Fibroblast of villous mesenchyme (primary cell): ENCODE results near the gene GPX4. TPM values are rescaled to one million over a fixed set of nuclear protein-coding genes. Genes with fewer than 3 reads are reported as not detected.
"Not testable (repeated sequence)": the region's sequence is repeated elsewhere in the genome, so short reads cannot be mapped to it uniquely, and the experiment has no call there.

ENCODE experiments used
- DNase-seq: peaks from one replicate; pipeline ENCODE4 v3.0.0-alpha.2; 2010; ENCODE audit warnings: low read depth
- H3K4me3 ChIP-seq: 2 replicates; pipeline ENCODE4 v1.5.1; 2011; ENCODE audit warnings: low read depth, mild to moderate bottlenecking, low read length
- CTCF ChIP-seq: IDR thresholded peaks from 2 replicates; pipeline ENCODE4 v1.5.1; 2012; ENCODE audit warnings: low read depth, mild to moderate bottlenecking, low read length; ENCODE audit not compliant: insufficient read depth
- total RNA-seq: library from RNA; depleted of rRNA; stranded (reverse); fragments of >200 nt; gene quantifications from 2 replicates; pipeline ENCODE4 v1.2.3, GENCODE V29; 2012

GPX4 gene
- total RNA-seq, 1 donor = 254 TPM

- no peak overlapping the region for H3K4me3 ChIP-seq
- DNase-seq = no peak
- no peak for TF ChIP-seq CTCF
These were observed 24.3 kb downstream of the GPX4 start for GRCh38 chr19:1128106-1128505.

DNA sequence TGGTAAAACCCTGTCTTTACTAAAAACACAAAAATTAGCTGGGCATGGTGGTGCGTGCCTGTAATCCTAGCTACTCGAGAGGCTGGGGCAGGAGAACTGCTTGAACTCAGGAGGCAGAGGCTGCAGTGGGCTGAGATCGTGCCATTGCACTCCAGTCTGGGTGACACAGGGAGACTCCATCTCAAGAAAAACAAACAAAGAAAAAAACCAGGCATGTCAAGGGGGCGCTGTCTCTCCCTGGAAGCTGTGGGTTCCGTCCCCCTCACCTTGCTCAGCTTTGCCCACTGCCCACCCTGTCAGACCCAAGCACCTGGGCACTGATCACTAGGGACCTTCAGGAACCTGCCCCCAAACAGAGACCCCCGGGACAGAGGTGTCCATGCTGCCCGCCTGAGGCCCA lies 25.3 kb downstream of the GPX4 start:
- not testable (repeated sequence) for H3K4me3 ChIP-seq

DNA sequence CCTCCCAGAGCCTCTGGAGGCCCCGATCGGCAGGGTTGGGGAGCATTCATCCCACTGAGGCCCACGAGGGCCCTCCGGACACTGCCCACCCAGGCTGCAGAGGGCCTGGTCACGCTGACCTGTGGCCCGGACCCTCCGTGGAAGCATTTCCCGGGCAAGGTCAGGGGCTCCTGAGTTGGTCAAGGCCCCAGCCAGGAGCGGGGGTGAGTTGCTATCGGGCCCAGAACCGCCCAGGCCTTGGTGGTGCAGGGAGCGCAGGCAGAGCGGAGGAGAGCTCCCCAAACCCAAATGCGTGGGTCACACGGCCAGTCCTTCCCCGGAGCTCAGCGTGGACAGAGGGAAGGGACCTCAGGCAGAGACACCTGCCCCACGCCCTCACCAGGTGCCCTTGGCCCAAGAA lies 25.7 kb downstream of the GPX4 start:
- no peak for DNase-seq
- no peak overlapping the region for H3K4me3 ChIP-seq
- TF ChIP-seq CTCF = no peak

More for the DNA sequence above, 25.3 kb downstream of the GPX4 start:
- DNase-seq = not testable (repeated sequence)

DNA sequence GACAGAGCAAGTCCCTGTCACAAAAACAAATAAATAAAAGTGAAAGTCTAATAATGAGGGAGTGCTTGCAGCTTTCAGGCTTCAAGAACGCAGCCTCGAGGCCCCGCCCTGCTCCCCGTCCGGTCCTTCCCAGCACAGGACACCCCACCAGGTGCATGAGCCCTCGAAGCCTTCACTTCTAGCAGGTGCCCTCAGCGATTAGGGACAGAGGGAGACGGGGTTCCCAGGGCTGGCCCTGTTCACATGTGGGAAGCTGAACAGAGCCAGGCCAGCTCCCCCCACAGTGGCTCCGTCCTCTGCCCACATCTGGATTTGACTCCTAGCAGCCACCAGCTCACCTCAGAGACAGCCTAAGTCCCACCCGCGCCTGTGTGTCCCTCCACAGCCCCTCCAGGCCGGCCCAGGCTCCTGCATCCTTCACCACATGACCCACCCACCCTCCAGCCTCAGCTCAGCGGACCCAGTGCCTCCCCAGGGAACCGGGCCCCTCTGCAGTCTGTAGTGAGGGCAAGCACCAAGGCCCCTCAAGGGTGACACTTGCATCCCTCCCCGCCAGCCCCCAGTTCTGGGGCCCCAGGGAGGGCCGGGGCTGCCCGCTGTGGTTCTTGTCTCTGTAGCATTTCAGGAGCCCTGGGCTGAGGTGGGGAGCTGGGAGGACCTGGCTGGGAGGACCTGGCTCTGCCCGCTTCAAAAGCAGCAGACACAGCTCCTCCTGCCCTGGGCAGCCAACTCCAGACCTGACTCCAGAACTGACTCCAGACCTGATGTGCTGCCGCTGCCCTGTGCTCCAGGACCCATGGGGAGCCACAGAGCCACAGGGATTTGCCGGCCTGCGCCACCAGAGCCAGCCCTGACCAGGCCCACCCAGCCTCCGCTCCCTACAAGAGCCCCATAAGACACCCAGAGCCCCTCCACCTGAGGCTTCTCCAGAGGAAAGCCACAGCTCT lies 27.2 kb downstream of the GPX4 start:
- peak overlapping the region; percentile 72 for H3K4me3 ChIP-seq
- no peak for TF ChIP-seq CTCF
- no peak for DNase-seq

DNA sequence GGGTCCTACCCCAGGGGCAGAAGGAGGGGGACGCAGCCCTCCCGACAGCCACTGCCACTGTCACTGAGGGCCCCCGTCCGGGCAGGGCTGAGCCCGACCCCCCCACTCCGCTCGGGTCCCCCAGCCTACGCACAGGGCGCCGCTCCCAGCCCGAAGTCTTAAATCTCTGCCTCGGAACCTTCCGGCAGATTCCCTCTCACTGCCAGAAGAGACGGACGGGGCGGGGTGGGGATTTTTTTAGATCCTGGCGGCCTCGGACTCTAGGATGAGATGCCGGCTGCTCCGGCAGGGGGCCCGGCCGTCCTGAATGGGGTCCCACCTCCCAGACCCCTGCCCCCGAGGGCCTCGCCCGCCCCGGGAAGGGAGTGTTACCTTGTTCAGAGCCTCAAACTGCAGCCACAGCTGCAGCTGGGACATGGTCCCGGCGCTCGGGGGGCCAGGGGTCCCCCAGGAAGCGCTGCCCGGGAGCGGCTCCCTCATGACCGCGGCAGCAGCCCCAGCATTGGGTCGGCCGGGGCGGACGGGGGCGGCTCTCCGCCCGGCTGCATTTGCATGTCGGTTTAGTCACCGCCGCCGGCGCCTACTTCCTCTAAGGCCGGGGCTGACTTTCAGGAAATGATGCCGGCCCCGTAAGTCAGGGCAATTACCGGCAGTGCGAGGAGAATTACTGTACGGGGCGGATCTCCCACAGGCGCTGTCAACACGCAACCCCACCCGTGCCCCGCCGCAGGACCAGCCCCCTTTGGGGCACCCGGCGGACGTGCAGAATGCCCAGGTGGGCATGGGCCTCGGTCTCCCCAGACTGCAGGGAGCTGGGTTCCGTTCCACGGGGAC lies 28.1 kb downstream of the GPX4 start:
- peak; percentile 94 for DNase-seq
- TF ChIP-seq CTCF = peak; percentile 28
- H3K4me3 ChIP-seq = peak overlapping the region; percentile 72

- peak overlapping the region; percentile 72 for H3K4me3 ChIP-seq
- TF ChIP-seq CTCF = no peak
- peak; percentile 45 for DNase-seq
These were observed 29.0 kb downstream of the GPX4 start for GRCh38 chr19:1132552-1133383.
